Loucy (cell line): Measurements from ENCODE around the gene NEFH.

Source experiments
- H2AFZ ChIP-seq: fragments of 200-600 bp; sonication (generic); 2 replicates; pipeline ENCODE4 v1.6.0; 2016; ENCODE audit warnings: antibody characterized with exemption, mild to moderate bottlenecking, low read length, moderate library complexity
- H3F3A ChIP-seq: fragments of 200-600 bp; 2 replicates; pipeline ENCODE4 v1.6.0; 2016; ENCODE audit warnings: antibody characterized with exemption, low read depth, mild to moderate bottlenecking
- H3K27me3 ChIP-seq: fragments of 200-600 bp; sonication (generic); 2 replicates; pipeline ENCODE4 v1.6.1; 2014; ENCODE audit warnings: low read length, mild to moderate bottlenecking; ENCODE audit not compliant: insufficient read depth, poor library complexity, severe bottlenecking
- H3K36me3 ChIP-seq: fragments of 200-600 bp; sonication (generic); 2 replicates; pipeline ENCODE4 v1.6.1; 2016; ENCODE audit warnings: low read length; ENCODE audit not compliant: insufficient read depth
- H3K4me1 ChIP-seq: fragments of 200-600 bp; sonication (generic); 2 replicates; pipeline ENCODE4 v1.5.1; 2014; ENCODE audit warnings: low read length, mild to moderate bottlenecking; ENCODE audit not compliant: insufficient read depth, poor library complexity, severe bottlenecking
- H3K4me2 ChIP-seq: fragments of 200-600 bp; sonication (generic); 2 replicates; pipeline ENCODE4 v1.6.0; 2014; ENCODE audit warnings: antibody characterized with exemption, low read length, low read depth, mild to moderate bottlenecking; ENCODE audit not compliant: poor library complexity, severe bottlenecking
- H3K4me3 ChIP-seq: fragments of 200-600 bp; sonication (generic); 2 replicates; pipeline ENCODE4 v1.5.1; 2014; ENCODE audit warnings: low read length, mild to moderate bottlenecking, mixed read lengths; ENCODE audit not compliant: poor library complexity, severe bottlenecking
- H3K79me2 ChIP-seq: fragments of 200-600 bp; sonication (generic); 2 replicates; pipeline ENCODE4 v1.6.1; 2014; ENCODE audit warnings: low read length; ENCODE audit not compliant: insufficient read depth
- H3K9ac ChIP-seq: fragments of 200-600 bp; sonication (generic); 2 replicates; pipeline ENCODE4 v1.6.0; 2014; ENCODE audit warnings: mild to moderate bottlenecking, low read depth, low read length, moderate library complexity; ENCODE audit not compliant: poor library complexity, severe bottlenecking
- H3K9me2 ChIP-seq: fragments of 200-600 bp; sonication (generic); replicated peaks from 2 replicates; pipeline ENCODE4 v1.6.1; 2016; ENCODE audit warnings: low read depth, low read length, mixed read lengths
- H3K9me3 ChIP-seq: fragments of 200-600 bp; sonication (generic); 2 replicates; pipeline ENCODE4 v1.6.1; 2014; ENCODE audit warnings: mild to moderate bottlenecking, antibody characterized with exemption, low read length, low read depth; ENCODE audit not compliant: insufficient read depth
- H4K20me1 ChIP-seq: fragments of 200-600 bp; sonication (generic); 2 replicates; pipeline ENCODE4 v1.6.0; 2014; ENCODE audit warnings: antibody characterized with exemption, low read length, mild to moderate bottlenecking; ENCODE audit not compliant: insufficient read depth, poor library complexity, severe bottlenecking
- CTCF ChIP-seq: fragments of 200-600 bp; sonication (generic); conservative IDR thresholded peaks from 2 replicates; pipeline ENCODE4 v1.5.1; 2014; ENCODE audit warnings: mild to moderate bottlenecking, antibody characterized with exemption, low read length
- EZH2phosphoT487 ChIP-seq: fragments of 200-600 bp; IDR thresholded peaks from 2 replicates; pipeline ENCODE4 v1.6.1; 2018; ENCODE audit warnings: antibody characterized with exemption, mild to moderate bottlenecking, moderate library complexity, borderline replicate concordance

NEFH gene

GRCh38 chr22:29457730-29458129, 22.3 kb upstream of the NEFH start:
- Histone ChIP-seq H3K36me3 (no peaks in the 10 kb centered on the region), H3K27me3 (no peaks in the 10 kb centered on the region), H3K9ac (no peak overlapping the region), H3K4me3 (no peak overlapping the region), H3K4me1 (no peaks in the 10 kb centered on the region), H3K9me2 (no peaks in the 10 kb centered on the region), H4K20me1 (no peaks in the 10 kb centered on the region), H3K4me2 (no peak overlapping the region), H3K9me3 (no peaks in the 10 kb centered on the region), H3K79me2 (no peaks in the 10 kb centered on the region), H2AFZ (peak overlapping the region; percentile 55; the same call in 1 of the 2 replicates), H3F3A (no peaks in the 10 kb centered on the region)
- TF ChIP-seq EZH2phosphoT487: no peak
- no peak for TF ChIP-seq CTCF

GRCh38 chr22:29458551-29458950, 21.5 kb upstream of the NEFH start:
- no peaks in the 10 kb centered on the region for H3K9me3 ChIP-seq
- no peak overlapping the region for H3K4me3 ChIP-seq
- no peak overlapping the region for H3K4me2 ChIP-seq
- H3F3A ChIP-seq: no peaks in the 10 kb centered on the region
- no peak overlapping the region for H3K9ac ChIP-seq
- H3K36me3 ChIP-seq: no peaks in the 10 kb centered on the region
- H3K9me2 ChIP-seq: no peaks in the 10 kb centered on the region
- TF ChIP-seq CTCF (no peak), EZH2phosphoT487 (no peak)
- H4K20me1 ChIP-seq: no peaks in the 10 kb centered on the region
- no peak overlapping the region for H2AFZ ChIP-seq
- H3K27me3 ChIP-seq: no peaks in the 10 kb centered on the region
- H3K4me1 ChIP-seq: no peaks in the 10 kb centered on the region
- no peaks in the 10 kb centered on the region for H3K79me2 ChIP-seq

GRCh38 chr22:29459773-29460172, 20.2 kb upstream of the NEFH start:
- no peaks in the 10 kb centered on the region for H3K36me3 ChIP-seq
- no peaks in the 10 kb centered on the region for H3K9me3 ChIP-seq
- no peak for TF ChIP-seq CTCF
- no peak for TF ChIP-seq EZH2phosphoT487
- no peak overlapping the region for H3K9ac ChIP-seq
- H2AFZ ChIP-seq: no peak overlapping the region
- no peak overlapping the region for H3K4me2 ChIP-seq
- no peaks in the 10 kb centered on the region for H3K4me1 ChIP-seq
- no peaks in the 10 kb centered on the region for H3F3A ChIP-seq
- no peaks in the 10 kb centered on the region for H3K27me3 ChIP-seq
- H4K20me1 ChIP-seq: no peaks in the 10 kb centered on the region
- H3K9me2 ChIP-seq: no peaks in the 10 kb centered on the region
- no peaks in the 10 kb centered on the region for H3K79me2 ChIP-seq
- H3K4me3 ChIP-seq: no peak overlapping the region
